CD4-positive, alpha-beta T cell treated with Interleukin-6 at 100 ng/mL for 8 hours (primary cell): ENCODE measurements around the gene RFESD.
A peak's percentile ranks its signal among the peaks of the same experiment; 100 is the strongest.
"Not testable (repeated sequence)": the region's sequence is repeated elsewhere in the genome, so short reads cannot be mapped to it uniquely, and the experiment has no call there.

ENCODE experiments used
- DNase-seq: peaks from one replicate; pipeline ENCODE4 v3.0.0-alpha.2; 2020; ENCODE audit warnings: mixed read lengths, low spot score

Gene RFESD

DNA sequence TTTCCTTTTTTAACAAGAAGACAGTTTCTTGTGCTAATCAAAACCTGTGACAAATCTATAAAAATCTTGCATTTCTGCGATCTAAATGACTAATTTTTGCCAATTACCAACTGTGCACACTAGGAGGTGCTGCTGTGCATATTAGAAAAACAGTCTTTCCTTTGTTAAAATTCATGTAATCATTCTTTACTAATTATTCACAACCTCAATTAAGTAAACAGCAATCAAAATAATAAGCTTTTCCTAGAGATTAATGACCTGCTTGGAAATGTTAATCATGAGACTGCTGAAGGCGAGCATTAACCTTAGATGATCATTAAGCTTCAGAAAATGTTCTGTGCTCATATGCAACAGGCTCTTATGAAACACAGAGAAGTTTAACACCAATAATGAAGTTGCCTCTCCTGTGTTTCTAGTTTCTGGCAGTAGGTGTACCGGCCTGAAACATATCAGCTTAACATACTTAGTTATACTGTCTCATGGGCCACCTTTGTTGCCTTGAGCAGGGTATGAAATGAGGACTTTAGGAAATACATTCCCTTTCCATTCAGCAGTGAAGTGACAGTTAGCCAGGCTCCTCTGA is 17.7 kb downstream of the RFESD start:
- DNase-seq, result peak; percentile 17

DNA sequence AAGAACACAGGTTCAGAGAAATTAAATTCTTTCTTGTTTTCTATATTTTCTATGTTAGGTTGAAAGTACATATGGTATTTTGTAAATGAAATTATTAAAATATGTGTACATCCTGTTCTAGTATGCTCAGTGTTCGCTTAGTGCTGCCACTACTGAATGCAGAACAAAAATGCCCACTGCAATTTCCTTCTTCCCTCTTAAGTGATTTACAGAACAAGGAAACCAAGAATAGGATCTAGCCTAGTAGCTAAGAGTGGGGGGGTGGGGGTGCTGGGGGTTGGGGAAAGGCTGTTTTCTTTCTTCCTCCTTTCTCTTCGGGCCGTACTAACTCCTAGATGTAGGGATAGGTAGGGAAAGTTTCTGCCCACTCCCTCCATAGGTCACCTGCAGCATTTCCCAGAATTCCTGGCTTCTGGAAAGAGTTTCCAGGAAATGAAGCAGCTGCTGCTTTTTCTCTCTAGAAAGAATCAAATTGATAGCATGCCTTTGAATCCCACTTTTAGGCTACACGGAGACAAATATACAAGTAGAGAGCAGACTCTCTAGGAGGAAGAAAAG is 20.6 kb downstream of the RFESD start:
- no peak for DNase-seq

DNA sequence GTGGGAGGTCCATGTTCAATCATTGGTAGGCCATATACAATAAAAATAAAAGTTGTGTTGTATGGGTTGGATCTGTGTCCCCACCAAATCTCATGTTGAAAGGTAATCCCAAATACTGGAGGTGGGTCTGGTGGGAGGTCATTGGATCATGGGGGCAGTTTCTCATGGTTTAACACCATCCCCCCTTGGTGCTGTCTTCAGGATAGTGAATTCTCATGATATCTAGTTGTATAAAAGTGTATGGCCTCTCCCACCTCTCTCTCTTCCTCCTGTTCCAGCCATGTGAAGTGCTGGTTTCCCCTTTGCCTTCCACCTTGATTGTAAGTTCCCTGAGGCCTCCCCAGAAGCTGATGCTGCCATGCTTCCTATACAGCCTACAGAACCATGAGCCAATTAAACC is 21.1 kb downstream of the RFESD start:
- no peak for DNase-seq

DNA sequence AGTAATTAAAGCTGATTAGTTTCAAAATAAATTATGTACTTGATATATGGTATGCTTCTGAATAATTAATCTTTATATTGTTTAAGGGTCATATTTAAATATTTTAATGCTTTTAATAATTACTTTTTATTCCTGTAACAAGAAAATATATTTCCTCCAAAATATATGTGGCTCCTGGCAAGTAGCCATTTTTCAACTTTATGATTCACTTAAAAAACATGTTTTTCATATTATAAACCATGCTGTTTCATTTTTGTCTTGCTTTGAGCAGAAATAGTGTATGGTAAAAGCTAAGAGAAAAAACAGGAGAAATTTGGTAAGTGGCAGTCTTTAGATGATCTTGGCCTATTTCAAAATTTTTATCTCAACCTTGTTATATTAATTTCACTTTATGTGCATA is 21.6 kb downstream of the RFESD start:
- DNase-seq, result no peak

DNA sequence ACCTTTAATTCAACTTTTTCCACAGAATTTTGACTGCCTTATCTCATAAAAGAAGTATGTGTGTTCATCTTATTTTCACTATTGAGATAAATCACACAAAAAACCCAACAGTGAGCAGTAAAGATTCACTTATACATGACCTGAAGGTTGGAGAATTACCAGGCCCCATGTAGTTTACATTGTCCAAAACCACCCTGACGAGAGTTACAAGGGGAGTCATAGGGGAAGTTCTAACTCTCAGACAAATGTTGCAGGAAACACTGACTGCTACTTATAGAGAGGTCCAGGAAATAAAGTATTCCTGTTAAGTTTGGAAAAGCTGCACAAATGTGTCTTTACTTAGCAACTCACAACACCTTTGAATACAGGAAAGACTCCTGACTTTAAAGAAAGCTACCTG is 22.2 kb downstream of the RFESD start:
- no peak for DNase-seq

DNA sequence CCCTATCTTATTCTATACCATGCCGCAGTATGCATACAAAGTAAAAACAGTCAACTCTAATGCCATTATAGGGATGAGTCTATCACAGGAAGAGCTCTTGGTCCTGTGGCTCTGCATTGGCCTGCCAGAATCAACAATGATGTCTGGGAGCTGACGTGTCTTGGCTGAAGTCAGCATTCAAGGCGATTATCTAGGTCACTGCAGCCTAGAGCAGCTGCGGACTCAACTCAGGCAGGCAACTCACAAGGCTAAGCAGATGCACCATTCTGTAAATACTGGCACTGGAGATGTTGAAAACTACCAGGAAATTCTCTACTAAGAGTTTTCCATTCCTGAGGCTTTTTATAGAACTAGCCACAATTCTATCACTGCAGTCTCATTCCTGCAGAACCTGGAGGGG is 23.0 kb downstream of the RFESD start:
- DNase-seq, result no peak

DNA sequence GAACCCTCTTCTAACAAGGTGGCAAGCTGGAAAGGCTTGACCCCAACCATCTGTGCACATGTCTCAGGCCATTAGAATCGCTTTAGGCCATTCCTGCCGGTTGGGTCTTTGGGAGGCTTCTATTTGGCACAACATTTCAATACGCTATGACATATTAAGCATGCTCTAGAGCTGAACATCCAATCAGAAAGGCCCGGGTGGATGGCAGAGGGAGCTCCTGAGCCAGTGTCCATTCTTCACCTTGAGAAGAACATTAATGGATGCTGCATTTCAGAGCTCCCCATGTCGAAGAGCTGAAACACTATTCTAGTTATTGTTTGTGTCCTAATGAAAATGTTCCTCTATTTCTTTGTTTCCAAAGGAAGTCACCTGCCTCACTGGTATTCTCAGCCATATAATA is 23.4 kb downstream of the RFESD start:
- DNase-seq, result no peak

DNA sequence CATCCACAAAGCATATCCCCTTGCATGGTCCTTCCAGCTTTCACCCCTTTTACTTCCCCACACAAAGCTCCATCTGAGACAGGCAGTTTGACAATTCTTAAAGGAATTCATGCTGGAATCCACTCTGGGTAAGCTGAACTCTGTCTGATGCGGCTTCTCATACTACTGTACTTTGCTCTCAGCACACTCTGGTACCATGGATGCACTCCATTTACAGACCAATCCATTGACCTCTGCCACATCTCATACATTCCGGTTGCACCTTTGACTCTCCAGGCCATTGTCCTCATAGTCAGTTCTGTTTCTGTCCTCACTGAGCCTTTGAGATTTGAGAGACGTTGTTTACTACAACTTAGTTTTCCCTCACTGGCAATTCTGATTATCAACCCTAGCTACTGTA is 24.0 kb downstream of the RFESD start:
- no peak for DNase-seq

DNA sequence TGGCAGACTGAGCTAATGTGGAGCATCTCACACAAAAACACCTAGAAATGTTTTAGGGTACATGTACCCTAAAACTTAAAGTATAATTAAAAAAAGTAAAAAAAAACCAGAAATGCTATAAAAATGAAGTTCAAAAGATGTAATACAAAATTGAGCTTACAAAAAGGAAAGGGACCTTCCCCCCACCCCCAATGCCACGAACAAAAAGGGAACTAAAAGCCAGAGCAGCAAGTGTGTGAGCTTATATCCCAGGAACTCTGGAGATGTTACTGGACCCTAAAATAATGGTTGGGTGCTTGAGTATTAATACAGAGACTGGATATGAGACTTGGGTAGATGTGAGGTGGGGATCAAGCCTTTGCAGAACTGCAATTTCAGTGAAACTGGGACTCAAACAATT is 25.2 kb downstream of the RFESD start:
- no peak for DNase-seq

DNA sequence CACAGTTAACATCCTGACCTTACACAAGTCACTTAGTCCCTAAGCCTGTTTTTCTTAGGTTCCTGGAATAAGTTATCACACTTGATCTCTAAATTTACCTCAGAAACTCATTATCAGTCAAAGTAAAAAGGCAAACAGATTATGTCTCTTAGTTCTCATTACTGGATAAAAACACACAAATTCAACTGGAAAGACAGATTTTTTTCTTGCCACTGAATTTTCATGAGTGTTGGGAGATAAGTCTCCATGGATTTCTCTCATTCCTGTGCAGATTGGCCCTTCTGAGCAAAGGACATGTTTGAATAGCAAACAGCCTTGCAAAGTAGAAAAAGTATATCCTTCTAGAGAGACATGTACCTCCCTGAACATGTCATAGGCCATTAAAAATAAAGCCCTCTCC is 26.1 kb downstream of the RFESD start:
- no peak for DNase-seq

DNA sequence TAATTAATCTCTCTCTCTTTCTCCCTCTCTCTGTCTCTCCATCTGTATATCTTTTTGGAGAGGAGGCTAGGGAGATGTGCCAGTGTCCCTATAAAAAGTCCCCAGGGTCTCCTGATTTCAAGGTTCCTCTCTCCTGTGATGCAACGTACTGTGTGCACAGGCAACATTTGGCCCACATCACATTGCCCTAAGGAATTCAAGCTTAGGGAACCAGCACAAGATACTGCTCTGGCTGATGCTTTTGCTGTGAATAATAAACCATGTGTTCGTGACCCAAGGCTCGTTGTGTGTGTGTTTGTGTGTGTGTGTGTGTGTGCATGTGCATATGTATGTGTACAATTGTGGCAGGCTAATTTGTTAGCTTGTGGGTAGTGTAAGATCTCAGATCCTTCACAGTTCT is 26.5 kb downstream of the RFESD start:
- no peak for DNase-seq

DNA sequence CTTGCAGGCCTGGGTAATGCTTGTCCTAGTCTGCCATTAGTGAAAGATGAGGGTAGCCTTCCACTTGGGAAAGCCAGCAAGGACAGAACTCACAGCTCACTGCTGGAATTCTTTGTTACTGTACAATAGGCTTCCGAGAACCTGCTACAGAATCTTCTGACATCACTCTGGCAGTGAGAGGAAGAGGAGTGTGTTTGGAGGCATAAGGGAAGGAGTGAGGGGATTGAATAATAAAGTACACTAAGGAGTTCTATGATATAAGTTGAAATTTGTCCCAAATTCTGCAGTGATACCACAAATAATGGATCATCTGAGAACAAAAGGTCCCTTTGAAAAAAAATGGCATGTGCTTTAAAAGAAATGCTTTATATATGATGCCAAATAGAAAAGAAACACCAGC is 36.3 kb downstream of the RFESD start, which contains the start of gene SPATA9:
SPATA9 (minus strand) TSS at position 101 of the 400 bp plus-strand sequence. CDS start 137 bp downstream, outside the sequence.
- no peak for DNase-seq

DNA sequence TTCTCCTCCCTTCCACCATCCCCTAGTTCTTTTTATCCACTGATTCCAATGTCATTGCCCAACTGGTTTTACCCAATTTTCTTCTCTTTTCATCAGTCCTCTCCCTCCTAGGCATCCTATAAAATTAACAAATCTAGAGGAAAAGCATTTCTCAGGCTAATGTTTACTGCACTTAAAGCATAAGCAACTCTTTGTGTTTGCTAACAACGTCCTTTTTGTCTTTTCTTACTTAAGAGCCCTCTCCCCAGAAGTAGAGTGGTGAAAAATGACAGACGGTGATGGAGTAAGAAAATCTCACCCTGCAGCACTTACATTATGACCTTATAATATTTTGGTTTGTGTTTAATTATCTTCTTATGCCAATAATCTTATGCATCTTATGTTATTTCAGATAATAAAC is 37.8 kb downstream of the RFESD start:
- no peak for DNase-seq

DNA sequence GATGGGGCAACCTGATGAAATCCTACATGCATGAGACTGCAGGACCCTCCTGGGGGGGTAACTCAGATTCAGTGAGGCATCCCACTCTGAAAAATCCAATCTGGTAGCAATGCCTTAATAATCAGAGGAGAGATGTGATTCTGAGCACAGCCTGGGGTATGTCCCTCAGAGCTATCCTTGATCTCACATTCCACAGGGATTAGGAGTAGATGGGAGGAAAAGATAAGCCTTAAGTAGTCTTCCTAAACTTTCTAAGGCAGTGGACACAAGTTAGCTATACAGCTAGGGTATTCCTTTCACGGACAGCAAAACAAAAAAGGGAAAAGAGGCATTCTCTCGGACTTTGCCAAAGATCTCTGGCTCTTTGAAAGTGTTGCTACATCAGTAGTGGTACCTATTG is 40.1 kb downstream of the RFESD start:
- no peak for DNase-seq

DNA sequence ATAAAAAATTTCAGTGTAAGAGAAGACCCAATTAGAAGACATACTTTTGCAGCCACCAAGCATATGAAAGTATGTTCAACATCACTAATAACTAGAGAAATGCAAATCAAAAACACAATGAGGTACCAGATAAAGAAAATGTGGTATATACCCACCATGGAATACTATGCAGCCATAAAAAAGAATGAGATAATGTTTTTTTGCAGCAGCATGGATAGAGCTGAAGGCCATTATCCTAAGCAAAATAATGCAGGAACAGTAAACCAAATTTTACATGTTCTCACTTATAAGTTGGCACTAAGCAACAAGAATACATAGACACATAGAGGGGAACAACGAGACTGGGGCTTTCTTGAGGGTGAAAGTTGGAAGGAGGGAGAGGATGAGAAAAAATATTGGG is 43.1 kb downstream of the RFESD start:
- no peak for DNase-seq

DNA sequence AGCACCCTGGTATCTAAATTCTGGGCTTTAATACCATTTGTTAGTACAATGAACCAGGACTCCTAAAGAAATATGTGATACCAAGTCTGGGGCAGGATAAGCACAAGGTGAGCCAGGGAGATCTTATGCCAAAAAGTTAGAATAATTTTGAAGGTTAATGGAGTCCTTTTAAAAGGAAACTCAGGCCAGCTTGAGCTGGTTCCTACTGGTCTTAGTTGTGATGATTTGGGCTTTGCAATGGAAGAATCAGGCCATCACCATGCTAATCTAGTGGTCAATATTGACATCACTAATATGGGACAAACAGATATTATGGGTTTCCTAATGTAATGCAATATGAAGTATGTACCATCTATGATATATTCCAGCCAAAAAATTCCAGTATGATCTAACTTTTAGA is 43.8 kb downstream of the RFESD start:
- no peak for DNase-seq

DNA sequence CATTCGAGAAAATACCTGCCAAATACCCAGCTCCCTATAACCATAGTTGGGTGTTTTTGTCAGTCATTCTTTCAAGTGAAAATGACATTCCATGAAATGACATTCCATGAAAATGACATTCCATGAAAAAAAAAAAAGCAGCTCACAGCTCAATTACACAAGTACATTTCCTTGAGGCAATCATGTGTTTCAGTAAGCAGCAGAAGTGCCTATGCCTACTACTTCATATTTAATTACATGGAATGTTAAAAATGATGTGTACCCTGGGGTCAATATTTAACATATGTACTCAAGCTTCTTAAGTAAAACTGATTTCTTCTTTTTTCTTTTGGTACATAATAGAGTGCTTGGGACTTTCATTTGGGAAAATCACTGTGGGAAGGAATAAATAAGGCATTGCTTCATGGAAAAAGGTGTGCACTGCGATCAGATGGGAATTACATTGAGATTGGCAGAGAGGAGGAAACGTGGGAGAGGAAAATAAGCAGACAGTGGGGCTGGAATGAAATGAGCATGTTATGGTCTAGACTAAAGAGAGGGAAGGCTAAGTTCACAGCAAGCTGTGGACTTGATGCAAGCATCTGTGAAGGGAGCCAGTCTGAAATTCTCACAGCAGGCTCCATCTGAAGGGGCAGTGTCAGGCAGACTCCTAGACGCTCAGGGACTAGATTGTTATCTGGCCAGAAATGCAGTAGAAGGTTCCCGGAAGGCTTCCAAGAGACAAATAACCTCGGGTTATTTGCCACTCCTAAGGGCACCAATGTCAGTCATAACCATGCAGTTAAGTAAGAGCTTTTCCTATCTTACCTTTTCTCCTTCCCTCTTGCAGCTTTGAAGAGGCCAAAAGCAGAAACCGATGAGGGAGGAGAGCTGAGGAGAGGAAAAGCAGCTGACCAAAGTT is 51.5 kb downstream of the RFESD start:
- DNase-seq, result no peak

DNA sequence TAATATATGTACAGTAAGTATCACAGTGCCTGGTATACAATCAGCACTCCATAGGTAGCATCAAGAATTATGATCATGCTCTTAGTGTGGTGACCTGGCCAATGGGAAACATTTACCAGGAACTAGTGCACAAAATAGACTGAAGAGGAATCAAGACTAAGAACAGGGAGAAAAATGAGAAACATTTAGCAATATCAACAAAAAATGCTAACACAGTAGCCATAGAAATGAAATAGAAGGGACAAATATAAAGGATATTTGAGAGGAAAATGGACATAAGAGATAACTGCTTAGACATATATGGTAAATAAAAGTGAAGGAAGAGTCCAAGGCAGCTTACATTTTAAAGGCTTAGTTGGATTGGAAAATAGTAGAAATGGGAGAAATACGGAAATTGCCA is 52.8 kb downstream of the RFESD start:
- no peak for DNase-seq

DNA sequence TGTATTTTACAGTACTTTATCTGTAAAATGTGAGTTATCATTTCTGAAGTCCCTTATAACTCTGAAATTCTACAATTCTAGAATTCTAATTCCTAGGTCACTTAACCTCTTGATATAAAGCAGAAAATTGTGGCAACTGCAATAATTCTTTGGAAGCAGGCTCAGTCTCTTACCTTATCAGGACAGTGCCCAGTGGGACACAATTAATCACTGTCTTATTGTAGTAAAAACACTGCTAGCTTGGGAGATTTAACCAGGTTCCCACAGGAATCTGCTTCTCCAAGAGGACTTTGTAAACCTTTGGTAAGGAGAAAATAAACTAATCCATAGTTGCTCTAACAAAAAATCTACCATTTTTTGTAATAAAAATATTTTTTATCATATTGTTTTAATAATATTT is 54.5 kb downstream of the RFESD start:
- no peak for DNase-seq

DNA sequence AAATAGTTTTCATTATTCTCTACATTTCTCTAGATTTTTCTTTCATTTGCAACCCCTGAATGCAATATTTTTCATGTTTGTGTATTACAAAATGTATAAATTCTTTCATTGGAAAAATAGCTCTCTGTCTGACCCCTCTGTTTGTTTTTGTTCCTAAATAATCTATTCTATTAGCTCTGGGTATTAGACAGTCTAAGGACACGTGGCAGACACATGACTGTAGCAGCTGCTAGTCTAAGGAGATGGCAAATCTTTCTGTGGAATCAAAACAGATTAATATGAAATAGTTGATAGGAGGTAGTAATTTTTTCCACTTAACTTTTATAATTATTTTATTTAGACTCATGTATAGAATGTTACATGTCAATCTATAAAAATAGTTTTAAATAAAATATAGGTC is 57.6 kb downstream of the RFESD start:
- no peak for DNase-seq

DNA sequence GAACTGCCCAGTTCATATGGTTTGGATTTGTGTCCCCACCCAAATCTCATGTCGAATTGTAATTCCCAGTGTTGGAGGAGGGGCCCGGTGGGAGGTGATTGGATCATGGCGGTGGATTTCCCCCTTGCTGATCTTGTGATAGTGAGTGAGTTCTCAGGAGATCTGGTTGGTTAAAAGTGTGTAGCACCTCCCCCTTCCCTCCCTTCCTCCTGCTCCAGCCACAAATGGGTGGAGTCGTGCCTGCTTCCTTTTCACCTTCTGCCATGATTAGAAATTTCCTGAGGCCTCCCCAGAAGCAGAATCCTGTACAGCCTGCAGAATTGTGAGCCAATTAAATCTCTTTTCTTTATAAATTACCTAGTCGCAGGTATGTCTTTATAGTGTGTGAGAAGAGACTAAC is 59.6 kb downstream of the RFESD start:
- DNase-seq, result not testable (repeated sequence)

DNA sequence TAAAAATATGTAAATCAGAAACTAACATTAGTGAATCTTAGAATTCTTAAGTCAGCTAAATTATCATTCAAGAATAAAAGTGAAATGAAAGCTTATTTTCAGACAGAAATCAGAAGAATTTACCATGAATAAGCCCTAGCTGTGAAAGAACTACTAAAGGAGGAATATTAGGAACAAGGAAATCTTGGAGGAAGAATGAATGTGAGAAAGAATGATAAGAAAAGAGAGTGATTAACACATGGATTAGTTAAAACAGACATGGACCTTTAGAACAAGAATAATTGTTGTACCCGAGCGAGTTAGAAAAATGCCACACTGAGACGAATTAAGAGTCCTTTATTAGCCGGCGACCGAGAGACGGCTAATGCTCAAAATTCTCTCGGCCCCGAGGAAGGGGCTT is 60.5 kb downstream of the RFESD start:
- no peak for DNase-seq
